GM13976 (cell line): ENCODE results near the gene TAS2R60.

Experiments
- DNase-seq: peaks from one replicate; pipeline ENCODE4 v3.0.0; 2012; ENCODE audit warnings: low spot score
- in situ Hi-C: fragments of 300-500 bp; cut with MboI; formaldehyde crosslinking; loops from one replicate; pipeline ENCODE4 v1.12.0; 2022; ENCODE audit warnings: low sequenced_read_pairs, mixed read lengths, inconsistent platforms; ENCODE audit not compliant: unreplicated experiment
- TF ChIP-seq, protein P1 (sequence below): IDR thresholded peaks from 2 replicates; pipeline ENCODE4 v1.5.1; 2012; ENCODE audit warnings: borderline replicate concordance, mild to moderate bottlenecking; ENCODE audit not compliant: insufficient read depth; ENCODE audit errors: extremely low read depth, missing control alignments, control extremely low read depth

The TAS2R60 gene

DNA sequence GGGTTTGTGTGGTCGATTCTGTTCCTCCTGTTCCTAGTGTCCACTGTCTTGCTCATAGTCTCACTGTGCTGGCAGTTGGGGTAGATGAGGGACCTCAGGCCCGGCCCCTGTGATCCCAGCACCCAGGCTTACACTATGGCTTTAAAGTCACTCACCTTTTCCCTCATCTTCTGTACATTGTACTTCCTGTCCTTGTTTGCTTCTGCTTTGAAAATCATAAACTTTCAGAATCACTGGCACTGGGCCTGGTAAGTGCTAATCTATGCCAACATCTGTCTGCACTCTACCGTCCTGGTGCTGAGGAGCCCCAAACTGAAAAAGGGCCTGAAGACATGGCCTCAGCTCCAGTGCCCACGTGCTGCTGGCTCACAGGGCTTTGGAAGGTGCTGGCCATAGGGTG is 5.7 kb upstream of the TAS2R60 start:
- TF ChIP-seq, protein P1, sequence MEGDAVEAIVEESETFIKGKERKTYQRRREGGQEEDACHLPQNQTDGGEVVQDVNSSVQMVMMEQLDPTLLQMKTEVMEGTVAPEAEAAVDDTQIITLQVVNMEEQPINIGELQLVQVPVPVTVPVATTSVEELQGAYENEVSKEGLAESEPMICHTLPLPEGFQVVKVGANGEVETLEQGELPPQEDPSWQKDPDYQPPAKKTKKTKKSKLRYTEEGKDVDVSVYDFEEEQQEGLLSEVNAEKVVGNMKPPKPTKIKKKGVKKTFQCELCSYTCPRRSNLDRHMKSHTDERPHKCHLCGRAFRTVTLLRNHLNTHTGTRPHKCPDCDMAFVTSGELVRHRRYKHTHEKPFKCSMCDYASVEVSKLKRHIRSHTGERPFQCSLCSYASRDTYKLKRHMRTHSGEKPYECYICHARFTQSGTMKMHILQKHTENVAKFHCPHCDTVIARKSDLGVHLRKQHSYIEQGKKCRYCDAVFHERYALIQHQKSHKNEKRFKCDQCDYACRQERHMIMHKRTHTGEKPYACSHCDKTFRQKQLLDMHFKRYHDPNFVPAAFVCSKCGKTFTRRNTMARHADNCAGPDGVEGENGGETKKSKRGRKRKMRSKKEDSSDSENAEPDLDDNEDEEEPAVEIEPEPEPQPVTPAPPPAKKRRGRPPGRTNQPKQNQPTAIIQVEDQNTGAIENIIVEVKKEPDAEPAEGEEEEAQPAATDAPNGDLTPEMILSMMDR = no peak
- in situ Hi-C loops = no loop called here
- DNase-seq = no peak

DNA sequence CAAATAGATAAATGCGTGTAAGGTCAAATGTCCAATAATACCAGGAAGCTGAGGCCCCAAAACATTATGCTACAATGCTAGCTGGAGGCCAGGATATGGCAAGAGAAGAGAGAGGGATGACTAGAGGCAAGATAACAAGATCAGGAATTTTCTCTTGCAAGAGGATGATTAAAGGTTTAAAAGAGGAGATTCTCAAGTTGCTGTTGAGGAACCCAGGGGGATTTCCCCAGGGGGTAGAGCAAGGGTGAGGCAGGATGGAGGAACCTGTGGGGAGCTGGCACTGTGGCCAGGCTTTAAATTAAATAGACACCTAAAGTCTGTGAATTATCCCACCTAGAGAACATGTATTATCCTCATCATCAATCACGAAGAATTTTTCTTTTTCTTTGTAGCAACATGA is 3.4 kb upstream of the TAS2R60 start:
- in situ Hi-C loops = no loop called here
- DNase-seq = no peak
- TF ChIP-seq, protein P1 = no peak

DNA sequence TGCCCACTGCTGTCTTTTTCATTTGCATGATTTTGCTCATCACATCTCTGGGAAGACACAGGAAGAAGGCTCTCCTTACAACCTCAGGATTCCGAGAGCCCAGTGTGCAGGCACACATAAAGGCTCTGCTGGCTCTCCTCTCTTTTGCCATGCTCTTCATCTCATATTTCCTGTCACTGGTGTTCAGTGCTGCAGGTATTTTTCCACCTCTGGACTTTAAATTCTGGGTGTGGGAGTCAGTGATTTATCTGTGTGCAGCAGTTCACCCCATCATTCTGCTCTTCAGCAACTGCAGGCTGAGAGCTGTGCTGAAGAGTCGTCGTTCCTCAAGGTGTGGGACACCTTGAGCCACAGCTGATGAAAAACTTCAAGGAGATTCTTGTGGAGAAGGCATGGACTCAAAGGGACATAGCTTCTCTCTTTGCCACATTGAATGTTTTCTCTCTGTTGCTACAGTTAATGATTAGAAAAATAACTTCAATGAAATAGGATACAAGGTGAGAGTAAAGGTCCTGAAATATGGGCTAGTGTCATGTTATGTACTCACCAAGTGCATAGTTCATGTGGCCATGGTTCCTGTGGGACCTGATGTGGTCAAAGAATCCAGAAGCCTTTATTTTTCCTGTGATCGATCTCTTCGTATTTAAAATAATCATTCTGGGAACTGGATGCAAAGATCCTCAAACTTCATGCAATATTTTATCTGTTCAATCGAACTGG is 970 bp downstream of the TAS2R60 start:
- DNase-seq = no peak
- TF ChIP-seq, protein P1 = no peak
- in situ Hi-C loops = no loop called here

DNA sequence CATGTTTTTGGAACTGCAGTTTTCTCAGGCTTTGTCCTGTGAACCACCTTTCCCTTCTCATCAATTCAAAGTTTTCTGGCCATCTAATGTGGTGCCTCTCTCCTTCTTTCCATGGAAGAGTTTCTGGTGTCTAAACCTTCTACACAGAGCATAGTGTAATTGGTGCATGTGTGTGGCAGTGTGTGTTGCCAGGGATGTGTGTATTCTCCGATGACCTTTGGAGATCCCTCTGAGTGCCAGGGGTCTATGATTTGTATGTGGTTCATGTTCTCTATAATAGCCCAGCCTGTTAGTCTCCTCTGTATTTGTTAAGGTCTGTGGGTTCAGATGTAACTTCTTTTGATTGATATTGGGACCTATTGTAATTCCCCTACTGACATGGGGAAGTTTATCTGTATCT is 1.5 kb downstream of the TAS2R60 start:
- no peak for DNase-seq
- in situ Hi-C loops = no loop called here
- TF ChIP-seq, protein P1 = no peak

DNA sequence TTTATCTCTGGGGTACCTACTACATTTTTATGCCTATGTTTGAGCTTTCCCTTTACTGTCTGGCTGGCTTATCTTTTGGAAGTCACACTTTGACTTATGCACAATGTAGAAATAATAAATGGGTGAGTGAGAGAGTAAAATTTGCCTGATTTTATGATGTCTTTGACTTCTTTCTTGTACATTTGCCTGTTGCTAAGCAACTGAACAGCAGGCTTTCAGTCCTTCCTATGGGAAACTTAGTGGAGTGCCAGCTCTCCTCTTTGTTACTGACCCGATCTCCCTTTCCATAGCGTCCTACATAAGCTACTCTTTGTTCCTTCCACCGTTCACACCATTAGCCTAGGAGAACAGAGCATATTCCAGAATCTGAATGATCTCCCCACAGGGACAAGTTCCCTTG is 4.2 kb downstream of the TAS2R60 start:
- TF ChIP-seq, protein P1 = no peak
- in situ Hi-C loops = no loop called here
- DNase-seq = no peak

DNA sequence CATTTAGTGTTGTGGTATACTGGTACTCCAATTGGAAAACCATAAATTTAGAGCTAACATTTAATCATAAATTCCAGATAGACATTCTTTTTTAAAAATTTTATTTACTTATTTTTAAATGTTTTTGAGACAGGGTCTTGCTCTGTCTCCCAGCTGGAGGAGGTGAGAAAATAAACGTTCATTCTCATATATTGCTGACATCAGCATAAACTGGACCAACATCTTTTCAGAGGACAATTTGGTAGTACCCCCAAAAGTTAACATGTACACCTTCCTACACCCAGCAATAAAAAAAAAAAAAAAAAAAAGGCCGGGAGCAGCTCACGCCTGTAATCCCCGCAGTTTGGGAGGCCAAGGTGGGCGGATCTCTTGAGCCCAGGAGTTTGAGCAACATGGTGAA is 5.2 kb downstream of the TAS2R60 start:
- in situ Hi-C loops = no loop called here
- TF ChIP-seq, protein P1 = no peak
- no peak for DNase-seq

DNA sequence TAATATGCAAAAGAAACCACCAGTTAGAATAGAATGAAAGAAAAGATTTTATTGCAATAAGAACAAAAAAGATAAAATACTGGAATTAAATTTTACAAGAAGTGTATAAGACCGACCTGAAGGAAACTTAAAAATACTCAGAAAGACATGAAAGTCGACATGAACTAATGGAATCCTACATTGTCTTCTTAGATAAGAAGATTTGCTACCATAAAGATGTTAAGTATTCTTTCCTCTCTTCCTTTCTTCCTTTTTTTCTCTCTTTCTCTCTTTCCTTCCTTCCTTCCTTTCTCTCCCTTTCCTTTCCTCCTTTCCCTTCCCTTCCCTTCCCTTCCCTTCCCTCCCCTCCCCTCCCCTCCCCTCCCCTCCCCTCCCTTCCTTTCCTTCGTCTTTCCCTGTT is 6.5 kb downstream of the TAS2R60 start:
- no peak for DNase-seq
- in situ Hi-C loops = no loop called here
- TF ChIP-seq, protein P1 = no peak
